22Rv1 (cell line): ENCODE results near the gene FUT1.

Experiments used
- H3K27ac ChIP-seq: fragments of 450-650 bp; 2 replicates; pipeline ENCODE4 v1.5.1; 2017
- CTCF ChIP-seq: fragments of 450-650 bp; IDR thresholded peaks from 2 replicates; pipeline ENCODE4 v1.5.1; 2017; ENCODE audit warnings: mild to moderate bottlenecking
- ZFX ChIP-seq: fragments of 450-650 bp; IDR thresholded peaks from 2 replicates; pipeline ENCODE4 v1.6.1; 2017; ENCODE audit warnings: antibody characterized with exemption, borderline replicate concordance

Gene FUT1

GRCh38 chr19:48751845-48752495 is 471 bp downstream of the FUT1 start:
- no peak for TF ChIP-seq ZFX
- TF ChIP-seq CTCF, result no peak

GRCh38 chr19:48750771-48751504 is 1.5 kb downstream of the FUT1 start:
- TF ChIP-seq CTCF (no peak), ZFX (no peak)
- peak overlapping the region; percentile 91; the same call in 1 of the 2 replicates for H3K27ac ChIP-seq

More at GRCh38 chr19:48751845-48752495, 471 bp downstream of the FUT1 start:
- H3K27ac ChIP-seq, result peak overlapping the region; percentile 91

GRCh38 chr19:48750351-48750750 is 2.1 kb downstream of the FUT1 start:
- no peak for TF ChIP-seq CTCF
- TF ChIP-seq ZFX, result no peak
- H3K27ac ChIP-seq, result no peak overlapping the region

GRCh38 chr19:48749571-48750198 is 2.8 kb downstream of the FUT1 start:
- no peak overlapping the region for H3K27ac ChIP-seq
- TF ChIP-seq CTCF (no peak), ZFX (no peak)

GRCh38 chr19:48746738-48747575 is 5.5 kb downstream of the FUT1 start, which contains the start of gene IZUMO1:
TSS of gene IZUMO1 (minus strand) at chr19:48746909. CDS start at chr19:48745859, 1,050 bp downstream.
- H3K27ac ChIP-seq, result peak within 1 kb of the TSS; percentile 56
- TF ChIP-seq ZFX, result no peak
- no peak for TF ChIP-seq CTCF

GRCh38 chr19:48746110-48746509 is 6.3 kb downstream of the FUT1 start:
- H3K27ac ChIP-seq, result peak overlapping the region; percentile 56; the same call in 1 of the 2 replicates
- TF ChIP-seq ZFX (no peak), CTCF (no peak)
